SK-N-SH (cell line): Measurements from ENCODE around the gene PCDHA8. TPM values are rescaled to one million over a fixed set of nuclear protein-coding genes. Genes with fewer than 3 reads are reported as not detected.

Source experiments
- CTCF ChIA-PET: fragments of 300-600, 350-600 bp; formaldehyde crosslinking; extraction: SDS; loops from one replicate; lab custom pipeline; 2021; lab: Yijun Ruan, JAX
- POLR2A ChIA-PET: fragments of 350-600 bp; sonication (Branson Sonifier 250); formaldehyde crosslinking; extraction: SDS; loops from one replicate; lab custom pipeline; 2020; ENCODE audit warnings: antibody characterized with exemption, inconsistent platforms; lab: Yijun Ruan, JAX
- DNase-seq: peaks from one replicate; pipeline ENCODE4 v3.0.0; 2012
- H2AFZ ChIP-seq: fragments of 200-600 bp; sonication (generic); 2 replicates; pipeline ENCODE4 v1.8.1; 2016; ENCODE audit warnings: antibody characterized with exemption, mild to moderate bottlenecking, low read depth
- H3F3A ChIP-seq: fragments of 200-600 bp; sonication (generic); replicated peaks from 2 replicates; pipeline ENCODE3; 2016; ENCODE audit warnings: antibody characterized with exemption, mild to moderate bottlenecking; ENCODE audit not compliant: insufficient read depth
- H3K27ac ChIP-seq, 2 experiments: fragments of 200-500 bp in 1 of 2; fragments of 200-600 bp in 1 of 2; sonication (Bioruptor generic) in 1 of 2; sonication (generic), shearing (Covaris generic) in 1 of 2; 2 replicates each; pipeline versions ENCODE4 v1.5.1 to v1.6.1; 2014 to 2016; ENCODE audit warnings: low read depth in 2 of 2, inconsistent platforms in 1 of 2, low read length in 1 of 2, mild to moderate bottlenecking in 1 of 2, mixed read lengths in 1 of 2
- H3K27me3 ChIP-seq: fragments of 200-600 bp; sonication (generic), shearing (Covaris generic); 2 replicates; pipeline ENCODE4 v1.6.1; 2016; ENCODE audit warnings: mixed run types; ENCODE audit not compliant: insufficient read depth
- H3K36me3 ChIP-seq, 2 experiments: fragments of 200-500 bp in 1 of 2; fragments of 200-600 bp in 1 of 2; sonication (Bioruptor generic) in 1 of 2; sonication (generic) in 1 of 2; replicated peaks in 1 of 2; 2 replicates each; pipeline versions ENCODE3 to v1.5.1; 2014 to 2016; ENCODE audit warnings: low read length in 1 of 2, mild to moderate bottlenecking in 1 of 2; ENCODE audit not compliant: insufficient read depth in 2 of 2, control insufficient read depth in 1 of 2
- H3K4me1 ChIP-seq, 2 experiments: fragments of 200-500 bp in 1 of 2; fragments of 200-600 bp in 1 of 2; sonication (Bioruptor generic) in 1 of 2; sonication (generic), shearing (Covaris generic) in 1 of 2; 2 replicates each; pipeline versions ENCODE4 v1.5.1 to v1.6.1; 2014 to 2016; ENCODE audit warnings: low read depth in 1 of 2, low read length in 1 of 2, mixed run types in 1 of 2; ENCODE audit not compliant: insufficient read depth in 2 of 2, control insufficient read depth in 1 of 2
- H3K4me2 ChIP-seq: fragments of 200-600 bp; sonication (generic), shearing (Covaris generic); 2 replicates; pipeline ENCODE4 v1.6.1; 2017; ENCODE audit warnings: mixed run types
- H3K4me3 ChIP-seq, 2 experiments: fragments of 200-500 bp in 1 of 2; fragments of 200-600 bp in 1 of 2; sonication (Bioruptor generic) in 1 of 2; sonication (generic), shearing (Covaris generic) in 1 of 2; 2 replicates each; pipeline versions ENCODE4 v1.5.1 to v1.8.1; 2014 to 2016; ENCODE audit warnings: low read depth in 2 of 2, inconsistent platforms in 1 of 2, low read length in 1 of 2, mild to moderate bottlenecking in 1 of 2, mixed read lengths in 1 of 2, moderate library complexity in 1 of 2
- H3K79me2 ChIP-seq: fragments of 200-600 bp; sonication (generic); 2 replicates; pipeline ENCODE4 v1.8.1; 2017; ENCODE audit warnings: mild to moderate bottlenecking; ENCODE audit not compliant: insufficient read depth
- H3K9ac ChIP-seq: fragments of 200-600 bp; sonication (generic); 2 replicates; pipeline ENCODE4 v1.6.1; 2017; ENCODE audit warnings: mixed run types
- H3K9me2 ChIP-seq: fragments of 200-600 bp; sonication (generic); 2 replicates; pipeline ENCODE4 v1.6.1; 2017; ENCODE audit warnings: mixed run types
- H3K9me3 ChIP-seq: fragments of 200-600 bp; sonication (generic); 2 replicates; pipeline ENCODE4 v1.6.1; 2017; ENCODE audit warnings: mixed run types, mild to moderate bottlenecking, moderate library complexity
- H4K20me1 ChIP-seq: fragments of 200-600 bp; sonication (generic); 2 replicates; pipeline ENCODE4 v1.6.1; 2017; ENCODE audit warnings: mild to moderate bottlenecking, mixed run types; ENCODE audit not compliant: insufficient read depth
- CTCF ChIP-seq: fragments of 200-600 bp; sonication (generic); IDR thresholded peaks from 2 replicates; pipeline ENCODE4 v1.6.1; 2017; ENCODE audit warnings: antibody characterized with exemption, mild to moderate bottlenecking, moderate library complexity
- ELF1 ChIP-seq: IDR thresholded peaks from 2 replicates; pipeline ENCODE4 v1.4.0; 2012
- EP300 ChIP-seq, 2 experiments: IDR thresholded peaks; 2 replicates each; pipeline versions ENCODE4 v1.4.0 to v1.6.1; 2012; ENCODE audit warnings: borderline replicate concordance in 1 of 2, low read depth in 1 of 2, low read length in 1 of 2
- FOSL2 ChIP-seq: IDR thresholded peaks from 2 replicates; pipeline ENCODE4 v1.4.0; 2012; ENCODE audit warnings: low read depth, mild to moderate bottlenecking, moderate library complexity, borderline replicate concordance
- FOXM1 ChIP-seq: IDR thresholded peaks from 2 replicates; pipeline ENCODE4 v1.4.0; 2012; ENCODE audit warnings: low read depth, mild to moderate bottlenecking
- GABPA ChIP-seq: IDR thresholded peaks from 2 replicates; pipeline ENCODE4 v1.4.0; 2012; ENCODE audit warnings: low read depth, mild to moderate bottlenecking
- JUND ChIP-seq: IDR thresholded peaks from 2 replicates; pipeline ENCODE4 v1.4.0; 2012
- PBX3 ChIP-seq: IDR thresholded peaks from 2 replicates; pipeline ENCODE4; 2012
- POLR2AphosphoS5 ChIP-seq: IDR thresholded peaks from 2 replicates; pipeline ENCODE4 v1.6.1; 2012; ENCODE audit warnings: low read depth, low read length
- RAD21 ChIP-seq: IDR thresholded peaks from 2 replicates; pipeline ENCODE4 v1.6.1; 2012; ENCODE audit warnings: mild to moderate bottlenecking, low read length
- REST ChIP-seq: IDR thresholded peaks from 2 replicates; pipeline ENCODE4 v1.6.1; 2012; ENCODE audit warnings: mild to moderate bottlenecking, low read depth, low read length, moderate library complexity
- WGBS: methylation state at CpG from one replicate; pipeline ENCODE4 v1.1.6; 2017; ENCODE audit warnings: low lambda C conversion rate; 5-methylcytosine and 5-hydroxymethylcytosine counted together
- polyA plus RNA-seq, 3 experiments: library from polyadenylated mRNA; depleted of rRNA; stranded (reverse); fragments of >200 nt; gene quantifications; 2 replicates each; pipeline ENCODE4 v1.2.3, GENCODE V29; 2012

The PCDHA8 gene
- polyA plus RNA-seq, 1 of the 3 experiments (the other 2 are of a cell fraction) = 0.54 TPM

- no peak overlapping the region for H3K9ac ChIP-seq
- no peaks in the 10 kb centered on the region for H3K79me2 ChIP-seq
- H3K9me2 ChIP-seq = no peaks in the 10 kb centered on the region
- no peak overlapping the region for H3K27ac ChIP-seq
- TF ChIP-seq EP300 (IDR thresholded peaks at IDR 0.05; ENCODE audit: borderline replicate concordance in 1 of 2, low read depth in 1 of 2, low read length in 1 of 2) = no peak
- TF ChIP-seq JUND = no peak
- TF ChIP-seq RAD21 = no peak
- TF ChIP-seq PBX3 = no peak
- TF ChIP-seq GABPA = no peak
- TF ChIP-seq CTCF = no peak
- no peak for TF ChIP-seq FOSL2
- TF ChIP-seq REST = no peak
- no peak for TF ChIP-seq ELF1
- no peak for TF ChIP-seq FOXM1
- no peak for TF ChIP-seq POLR2AphosphoS5
- no peaks in the 10 kb centered on the region for H3K36me3 ChIP-seq
- no peak overlapping the region for H2AFZ ChIP-seq
- no peaks in the 10 kb centered on the region for H3K9me3 ChIP-seq
- no peak overlapping the region for H3K4me3 ChIP-seq
- no peaks in the 10 kb centered on the region for H3K27me3 ChIP-seq
- no peak for DNase-seq
- CTCF ChIA-PET = interaction anchor here (0.8 kb wide), 1 partner anchor 205 kb away, joined by 5 read pairs; no protein-coding TSS in a partner anchor
- POLR2A ChIA-PET = no interaction called here
- H3K4me1 ChIP-seq = no peaks in the 10 kb centered on the region
- H4K20me1 ChIP-seq = no peaks in the 10 kb centered on the region
- 90% methylated on average over 95 of the region's 103 CpGs for WGBS
- H3K4me2 ChIP-seq = no peak overlapping the region
- no peaks in the 10 kb centered on the region for H3F3A ChIP-seq
These were observed 5.1 kb upstream of the PCDHA8 start for GRCh38 chr5:140835622-140836510.
